ENCODE data around the gene ADCY5.

ADCY5 gene

GRCh38 chr3:123307064-123307463 lies 141.8 kb downstream of the ADCY5 start:
- no peak for TF ChIP-seq CTCF (IDR thresholded peaks at IDR 0.05)
- DNase-seq (ENCODE audit: low spot score), result no peak
- Histone ChIP-seq H3K27ac (no peak overlapping the region), H3K4me3 (no peak overlapping the region)

GRCh38 chr3:123305192-123305591 lies 143.7 kb downstream of the ADCY5 start:
- no peak for DNase-seq (ENCODE audit: low spot score)
- no peak for TF ChIP-seq CTCF (IDR thresholded peaks at IDR 0.05)
- Histone ChIP-seq H3K27ac (no peak overlapping the region), H3K4me3 (no peak overlapping the region)

- Histone ChIP-seq H3K27ac (no peak overlapping the region), H3K4me3 (no peak overlapping the region)
- no peak for TF ChIP-seq CTCF (IDR thresholded peaks at IDR 0.05)
- no peak for DNase-seq (ENCODE audit: low spot score)
These were observed 144.8 kb downstream of the ADCY5 start for GRCh38 chr3:123303976-123304560.

DNA sequence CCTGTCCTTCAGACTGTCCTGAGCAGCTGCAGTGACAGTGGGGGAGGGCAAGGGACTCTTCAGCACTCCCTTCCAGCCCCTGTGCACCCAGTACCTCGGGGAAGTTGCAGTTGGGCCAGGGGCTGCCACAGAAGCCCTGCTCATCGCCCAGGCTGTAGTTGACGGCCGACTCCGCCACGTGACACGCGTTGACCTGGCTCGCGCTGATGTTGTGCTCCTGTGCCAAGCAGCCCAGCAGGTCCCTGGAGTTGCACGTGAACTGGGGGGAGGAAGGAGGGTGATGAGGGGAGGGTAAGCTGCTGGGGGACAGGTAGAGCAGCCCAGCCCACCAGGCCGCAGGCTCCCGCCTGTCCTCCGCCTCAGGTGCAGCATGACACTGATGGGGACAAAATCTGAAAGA lies 145.9 kb downstream of the ADCY5 start:
- no peak for DNase-seq (ENCODE audit: low spot score)
- no peak overlapping the region for H3K27ac ChIP-seq
- no peak overlapping the region for H3K4me3 ChIP-seq
- TF ChIP-seq CTCF (IDR thresholded peaks at IDR 0.05), result no peak

DNA sequence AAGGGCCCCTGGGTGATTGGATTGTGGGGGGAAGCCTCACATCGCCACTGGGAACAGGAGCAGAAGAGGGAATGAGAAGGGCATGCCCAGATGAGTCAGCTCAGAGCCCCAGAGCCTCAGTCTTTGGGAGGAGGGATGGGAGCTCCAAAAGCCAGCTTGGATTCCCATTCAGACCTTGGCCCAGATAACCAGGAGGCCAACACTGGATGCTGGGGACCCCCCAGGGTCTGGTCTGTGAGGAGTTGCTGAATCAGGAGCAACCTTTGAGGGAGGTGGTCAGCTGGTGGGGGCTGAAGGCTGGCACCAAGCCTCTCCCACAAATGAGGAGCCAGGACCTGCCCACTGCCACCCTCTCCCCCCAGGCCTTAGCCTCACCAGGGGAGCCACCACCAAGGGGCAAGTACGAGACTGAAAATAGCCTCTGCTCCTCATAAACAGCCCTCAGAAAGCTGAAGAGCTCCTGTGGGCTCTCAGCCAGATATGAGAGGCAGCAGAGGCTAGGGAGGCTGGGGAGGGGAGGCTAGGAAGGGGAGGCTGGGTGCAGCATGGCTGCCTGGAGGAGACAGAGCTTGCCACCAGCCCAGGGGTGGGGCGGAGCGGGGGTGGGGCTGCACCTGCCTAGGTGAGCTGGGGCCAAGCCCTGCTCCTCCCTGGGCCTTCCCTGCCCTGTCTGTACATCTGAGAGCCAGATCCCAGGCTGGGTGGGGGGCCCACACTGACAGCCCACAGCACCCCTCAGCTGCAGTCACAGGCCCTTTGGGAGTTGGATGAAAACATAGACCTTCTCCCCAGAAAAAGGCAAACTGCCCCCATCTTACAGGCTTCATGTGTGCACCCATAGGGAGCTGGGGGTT lies 147.3 kb downstream of the ADCY5 start:
- DNase-seq (ENCODE audit: low spot score), result no peak
- Histone ChIP-seq H3K27ac (peak overlapping the region in 1 of 2 donors; percentile 9), H3K4me3 (no peak overlapping the region)
- TF ChIP-seq CTCF (IDR thresholded peaks at IDR 0.05), result no peak

DNA sequence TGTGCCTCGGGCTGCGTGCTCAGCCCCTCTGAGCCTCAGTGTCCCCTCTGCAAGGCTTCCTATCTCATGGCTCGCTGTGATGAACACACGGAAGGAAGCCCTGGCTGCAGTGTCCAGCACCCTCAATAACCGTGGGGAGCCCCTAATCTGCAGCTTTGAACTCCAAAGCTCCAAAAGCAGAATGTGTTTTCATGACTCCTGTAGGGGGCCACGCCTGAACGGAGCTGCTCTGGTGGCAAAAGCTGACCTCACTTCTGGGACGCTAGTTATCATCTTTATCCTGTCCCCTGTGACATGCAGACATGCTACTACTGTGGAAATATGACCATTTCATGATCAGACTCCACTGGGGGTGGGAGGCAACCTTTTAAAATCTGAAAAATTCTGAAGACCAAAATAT lies 148.3 kb downstream of the ADCY5 start:
- no peak overlapping the region for H3K4me3 ChIP-seq
- H3K27ac ChIP-seq, result no peak overlapping the region
- DNase-seq (ENCODE audit: low spot score), result no peak
- TF ChIP-seq CTCF (IDR thresholded peaks at IDR 0.05), result no peak

DNA sequence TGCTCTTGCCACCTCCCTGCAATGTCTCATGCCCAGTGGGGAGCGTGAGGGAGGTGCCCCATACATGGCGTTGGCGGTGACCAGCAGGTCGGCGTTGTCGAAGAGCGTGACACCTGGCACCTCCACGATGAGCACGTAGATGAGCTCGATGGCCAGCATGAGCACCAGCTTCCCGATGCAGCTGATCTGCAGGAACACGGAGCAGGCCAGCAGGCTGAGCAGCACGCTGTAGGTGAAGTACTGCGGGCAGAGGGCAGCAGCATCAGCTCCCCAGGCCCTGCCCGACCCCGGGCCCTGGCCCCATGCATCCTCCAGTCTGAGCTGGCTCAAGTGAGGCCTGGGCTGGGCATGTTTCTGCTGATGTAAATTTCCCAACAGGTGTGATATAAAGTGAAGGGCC lies 148.8 kb downstream of the ADCY5 start:
- no peak for DNase-seq (ENCODE audit: low spot score)
- Histone ChIP-seq H3K4me3 (no peak overlapping the region), H3K27ac (no peak overlapping the region)
- no peak for TF ChIP-seq CTCF (IDR thresholded peaks at IDR 0.05)

Measured in coronary artery (tissue), 2 donors.